SK-N-MC (cell line): ENCODE data around the gene ASIC3.

Source experiments
- EZH2 ChIP-seq: fragments of 200-600 bp; sonication (generic); IDR thresholded peaks from one replicate; pipeline ENCODE4 v1.6.1; 2017; ENCODE audit warnings: antibody characterized with exemption
- FOXP2 ChIP-seq: optimal IDR thresholded peaks from 2 replicates; pipeline ENCODE3; 2011; ENCODE audit warnings: mild to moderate bottlenecking, moderate library complexity; ENCODE audit not compliant: insufficient read depth; ENCODE audit errors: extremely low read length, control extremely low read depth
- POLR2AphosphoS5 ChIP-seq: IDR thresholded peaks from 2 replicates; pipeline ENCODE4 v1.6.1; 2012; ENCODE audit warnings: mild to moderate bottlenecking, low read depth, low read length, borderline replicate concordance

- no peak for TF ChIP-seq EZH2
- TF ChIP-seq POLR2AphosphoS5 = no peak
- no peak for TF ChIP-seq FOXP2
Observed at GRCh38 chr7:151019130-151019447, 29.2 kb upstream of the ASIC3 start.
